K562 (cell line): Measurements from ENCODE around the gene HIVEP3. TPM values are rescaled to one million over a fixed set of nuclear protein-coding genes. Genes with fewer than 3 reads are reported as not detected.
"Not testable (repeated sequence)": the region's sequence is repeated elsewhere in the genome, so short reads cannot be mapped to it uniquely, and the experiment has no call there.

Experiments used
- ATAC-seq: fragments of 200-7000 bp; cut with Tn5 transposase; 3 replicates; pipeline ENCODE4 v1.9.1; 2020; ENCODE audit warnings: moderate library complexity
- BruUV-seq: library from RNA; stranded (reverse); fragments of 400-500 nt; replicated peaks from 2 replicates; lab custom pipeline; 2021; lab: Mats Ljungman, UMichigan
- CTCF ChIA-PET: fragments of 300-600 bp; formaldehyde crosslinking; extraction: SDS; loops from one replicate; lab custom pipeline; 2021; ENCODE audit warnings: low intra/inter-chr PET ratio; lab: Yijun Ruan, JAX
- POLR2A ChIA-PET: fragments of 300-600, 350-650 bp; sonication (Branson Sonifier 250); formaldehyde crosslinking; extraction: SDS; loops from one replicate; lab custom pipeline; 2021; ENCODE audit warnings: antibody characterized with exemption, inconsistent platforms; lab: Yijun Ruan, JAX
- DNase-seq, 4 experiments: peaks; one replicate each; pipeline versions ENCODE4 v3.0.0 to v3.0.0-alpha.2; 2011 to 2018; ENCODE audit warnings: low spot score in 3 of 4, mixed read lengths in 3 of 4; ENCODE audit errors: extremely low read depth in 1 of 4
- FAIRE-seq: peaks from 2 replicates; lab custom pipeline; 2011; peaks lifted over from hg19 to GRCh38; lab: Jason Lieb, UNC
- H2AFZ ChIP-seq: 2 replicates; pipeline ENCODE4 v1.6.0; 2011; ENCODE audit warnings: low read depth, low read length, control low read depth, inconsistent platforms
- H3K27ac ChIP-seq: fragments of 200-600 bp; 3 replicates; pipeline ENCODE4 v1.8.0; 2011; ENCODE audit warnings: low read depth, mild to moderate bottlenecking, control low read depth, inconsistent platforms, low read length, moderate library complexity, mixed read lengths; ENCODE audit errors: extremely low read depth
- H3K27me3 ChIP-seq, 2 experiments: fragments of 300-600 bp in 1 of 2; 2 replicates in 1 of 2; 3 replicates in 1 of 2; pipeline versions ENCODE4 v1.6.0 to v1.8.0; 2011; ENCODE audit warnings: inconsistent platforms in 2 of 2, low read length in 2 of 2, mild to moderate bottlenecking in 1 of 2, mixed read lengths in 1 of 2, moderate library complexity in 1 of 2; ENCODE audit not compliant: control insufficient read depth in 2 of 2, insufficient read depth in 2 of 2
- H3K36me3 ChIP-seq: fragments of 300-600 bp; 3 replicates; pipeline ENCODE4 v1.8.0; 2011; ENCODE audit warnings: mild to moderate bottlenecking, low read length, inconsistent platforms; ENCODE audit not compliant: control insufficient read depth, insufficient read depth
- H3K4me1 ChIP-seq, 2 experiments: fragments of 200-600 bp in 1 of 2; replicated peaks in 1 of 2; 2 replicates in 1 of 2; 3 replicates in 1 of 2; pipeline versions ENCODE4 v1.5.1 to v1.8.0; 2011; ENCODE audit warnings: inconsistent platforms in 2 of 2, low read length in 2 of 2, mild to moderate bottlenecking in 1 of 2, mixed read lengths in 1 of 2, moderate library complexity in 1 of 2; ENCODE audit not compliant: control insufficient read depth in 2 of 2, insufficient read depth in 2 of 2
- H3K4me2 ChIP-seq: 2 replicates; pipeline ENCODE4 v1.6.1; 2011; ENCODE audit warnings: low read length, control low read depth, inconsistent platforms, mixed read lengths; ENCODE audit not compliant: insufficient read depth
- H3K4me3 ChIP-seq: fragments of 200-600 bp; sonication (generic), shearing (Covaris generic); 2 replicates; pipeline ENCODE4 v1.5.1; 2016; ENCODE audit warnings: control low read depth, inconsistent platforms
- H3K79me2 ChIP-seq: fragments of 200-600 bp; 3 replicates; pipeline ENCODE4 v1.8.0; 2011; ENCODE audit warnings: low read length, inconsistent platforms; ENCODE audit not compliant: control insufficient read depth, insufficient read depth
- H3K9ac ChIP-seq, 2 experiments: 2 replicates each; pipeline versions ENCODE4 v1.6.0 to v1.6.1; 2011; ENCODE audit warnings: low read depth in 2 of 2, low read length in 2 of 2, control low read depth in 1 of 2, inconsistent platforms in 1 of 2, mild to moderate bottlenecking in 1 of 2, mixed read lengths in 1 of 2; ENCODE audit not compliant: insufficient read depth in 1 of 2
- H3K9me1 ChIP-seq: one replicate; pipeline ENCODE4 v1.6.0; 2011; ENCODE audit warnings: inconsistent platforms, mild to moderate bottlenecking, low read length, moderate library complexity; ENCODE audit not compliant: control insufficient read depth, insufficient read depth
- H3K9me3 ChIP-seq: replicated peaks from 2 replicates; pipeline ENCODE4 v1.5.1; 2011; ENCODE audit warnings: low read depth, low read length, inconsistent platforms; ENCODE audit not compliant: control insufficient read depth, insufficient read depth
- H4K20me1 ChIP-seq: replicated peaks from 2 replicates; pipeline ENCODE4 v1.6.1; 2011; ENCODE audit warnings: low read length, inconsistent platforms, mixed read lengths; ENCODE audit not compliant: control insufficient read depth, insufficient read depth
- POU5F1 ChIP-seq: fragments of 150-350 bp; IDR thresholded peaks from 2 replicates; pipeline ENCODE4 v1.6.1; 2014; ENCODE audit warnings: borderline replicate concordance, low read length, low read depth, mild to moderate bottlenecking; ENCODE audit not compliant: partially characterized antibody
- WGBS: fragments of 100-300 bp; shearing (Covaris generic); methylation state at CpG from one replicate; pipeline ENCODE4 v1.1.6; 2016; ENCODE audit warnings: low coverage, mixed read lengths; ENCODE audit not compliant: insufficient coverage; ENCODE audit errors: missing lambda C conversion rate; 5-methylcytosine and 5-hydroxymethylcytosine counted together
- in situ Hi-C: fragments of 300-500 bp; cut with MboI; formaldehyde crosslinking; loops from 4 replicates; pipeline ENCODE4 v1.15.0; 2018; ENCODE audit warnings: inconsistent platforms, mixed read lengths
- intact Hi-C: fragments of 100-400 bp; cut with micrococcal nuclease; formaldehyde crosslinking; loops from 2 replicates; pipeline ENCODE4 v1.14.2; 2022
- polyA plus RNA-seq, 8 experiments: library from polyadenylated mRNA; depleted of rRNA in 4 of 8; stranded (reverse) in 5 of 8; unstranded in 3 of 8; fragments of >200 nt; fragmentation: Nextera tagmentation in 2 of 8; fragmentation: Illumina TruSeq in 1 of 8; extraction: Ambion mirVana in 2 of 8; extraction: Trizol in 1 of 8; gene quantifications; 2 replicates each; pipeline versions ENCODE4 v1.2.1 to v1.2.3, GENCODE V29; 2011 to 2014; ENCODE audit warnings: inconsistent platforms in 1 of 8, missing spikeins in 1 of 8
- total RNA-seq, 7 experiments: library from RNA; depleted of rRNA in 6 of 7; stranded (reverse); fragments of >200 nt in 6 of 7; fragmentation: Illumina TruSeq in 2 of 7; extraction: Trizol in 2 of 7; gene quantifications; 2 replicates each; pipeline versions ENCODE4 v1.2.1 to v1.2.3, GENCODE V29; 2011 to 2021; ENCODE audit warnings: low replicate concordance in 1 of 7

Gene HIVEP3
- total and polyA plus RNA-seq, 9 of the 15 experiments (the other 6 are each of a cell fraction or from before 2014, with no cell fraction given): 0.09 to 0.58 (median 0.34) TPM; not detected in 1

DNA sequence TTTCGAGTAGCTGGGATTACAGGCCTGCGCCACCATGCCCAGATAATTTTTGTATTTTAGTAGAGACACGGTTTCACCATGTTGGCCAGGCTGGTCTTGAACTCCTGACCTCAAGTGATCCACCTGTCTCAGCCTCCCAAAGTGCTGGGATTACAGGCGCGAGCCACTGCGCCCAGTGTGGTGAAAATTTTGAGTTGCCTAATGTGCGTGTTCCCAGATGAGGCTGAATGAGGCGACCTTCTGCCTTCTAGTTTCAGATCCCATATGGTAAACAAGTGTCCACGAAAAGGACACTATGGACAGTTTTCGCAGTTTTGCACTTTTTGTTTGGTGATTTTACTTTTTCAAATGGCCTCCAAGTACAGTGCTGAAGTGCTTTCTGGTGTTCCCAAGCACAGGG, 226.8 kb downstream of the HIVEP3 start:
- intact Hi-C loops, H3K9me1 ChIP-seq, H3K27ac ChIP-seq, CTCF ChIA-PET, H4K20me1 ChIP-seq, H3K36me3 ChIP-seq, FAIRE-seq, ATAC-seq, in situ Hi-C loops, H3K79me2 ChIP-seq, DNase-seq, H3K9ac ChIP-seq, H2AFZ ChIP-seq, H3K4me3 ChIP-seq, H3K9me3 ChIP-seq, H3K4me2 ChIP-seq, BruUV-seq, H3K4me1 ChIP-seq: not testable (repeated sequence)
- POLR2A ChIA-PET: interaction anchor here (0.6 to 1.0 kb wide), 2 partner anchors 9 to 24 kb away, joined by 3 read pairs; no protein-coding TSS in a partner anchor
- 1% methylated on average over 10 of the region's 10 CpGs for WGBS
- peaks cover 24 to 51% of the 10 kb centered on the region in 2 experiments for H3K27me3 ChIP-seq

DNA sequence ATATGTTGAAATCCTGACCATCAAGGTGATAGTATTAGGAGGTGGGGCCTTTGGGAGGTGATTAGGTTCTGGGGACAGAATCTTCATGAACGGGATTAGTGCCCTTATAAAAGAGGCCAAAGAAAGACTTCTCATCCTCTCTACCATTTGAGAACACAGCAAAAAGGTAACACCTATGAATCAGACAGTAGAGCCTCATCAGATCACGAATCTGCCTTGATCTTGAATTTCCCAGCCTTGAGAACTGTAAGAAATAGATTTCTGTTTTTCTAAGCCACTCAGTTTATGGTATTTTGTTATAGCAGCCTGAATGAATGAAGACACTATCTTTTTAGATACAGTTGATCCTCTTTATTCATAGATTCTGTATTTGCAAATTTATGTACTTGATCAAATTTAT, 227.3 kb downstream of the HIVEP3 start:
- no TSS peak for BruUV-seq
- Histone ChIP-seq H3K4me3 (no peak overlapping the region), H2AFZ (no peak overlapping the region), H3K4me2 (no peak overlapping the region), H3K9me3 (no peaks in the 10 kb centered on the region), H3K79me2 (no peaks in the 10 kb centered on the region), H3K27me3 (peaks cover 24 to 54% of the 10 kb centered on the region in 2 experiments), H4K20me1 (no peaks in the 10 kb centered on the region), H3K27ac (no peak overlapping the region), H3K9me1 (no peaks in the 10 kb centered on the region), H3K4me1 (no peaks in the 10 kb centered on the region), H3K36me3 (no peaks in the 10 kb centered on the region), H3K9ac (no peak overlapping the region)
- POLR2A ChIA-PET: interaction anchor here (0.7 kb wide), 1 partner anchor 360 kb away, joined by 3 read pairs; no protein-coding TSS in a partner anchor
- TF ChIP-seq POU5F1: no peak
- FAIRE-seq (no peak), ATAC-seq (no peak), DNase-seq (no peak)
- in situ Hi-C loops: no loop called here
- WGBS: 0% methylated on average over 2 of the region's 2 CpGs
- CTCF ChIA-PET: no interaction called here
- intact Hi-C loops: no loop called here
